Measurements from ENCODE around the gene DGKI. TPM values are rescaled to one million over a fixed set of nuclear protein-coding genes. Genes with fewer than 3 reads are reported as not detected.
A peak's percentile ranks its signal among the peaks of the same experiment; 100 is the strongest.

DGKI gene
- polyA plus RNA-seq, 1 donor, result 1.4 TPM

GRCh38 chr7:137381045-137381444 lies 465.7 kb downstream of the DGKI start:
- H3K9me3 ChIP-seq (ENCODE audit: control insufficient read depth, low read depth, low read length), result no peaks in the 10 kb centered on the region
- no peak overlapping the region for H3K4me3 ChIP-seq (ENCODE audit: low read length)
- DNase-seq, result no peak
- H3K4me1 ChIP-seq (ENCODE audit: control insufficient read depth, insufficient read depth, low read length), result no peaks in the 10 kb centered on the region
- WGBS (ENCODE audit: insufficient coverage, low lambda C conversion rate), result no CpG with 5 or more reads among the region's 1 CpG
- no peak overlapping the region for H3K27ac ChIP-seq (ENCODE audit: low read length)
- no peaks in the 10 kb centered on the region for H3K27me3 ChIP-seq (ENCODE audit: control insufficient read depth, insufficient read depth, low read length)
- H3K36me3 ChIP-seq (ENCODE audit: control insufficient read depth, insufficient read depth, low read length), result no peaks in the 10 kb centered on the region

- DNase-seq, result no peak
- Histone ChIP-seq H3K27me3 (ENCODE audit: control insufficient read depth, insufficient read depth, low read length) (no peaks in the 10 kb centered on the region), H3K4me1 (ENCODE audit: control insufficient read depth, insufficient read depth, low read length) (no peaks in the 10 kb centered on the region), H3K9me3 (ENCODE audit: control insufficient read depth, low read depth, low read length) (no peaks in the 10 kb centered on the region), H3K36me3 (ENCODE audit: control insufficient read depth, insufficient read depth, low read length) (no peaks in the 10 kb centered on the region), H3K27ac (ENCODE audit: low read length) (no peak overlapping the region), H3K4me3 (ENCODE audit: low read length) (no peak overlapping the region)
- no CpG with 5 or more reads among the region's 2 CpGs for WGBS (ENCODE audit: insufficient coverage, low lambda C conversion rate)
These were observed 473.3 kb downstream of the DGKI start for GRCh38 chr7:137373507-137373906.

- no peaks in the 10 kb centered on the region for H3K9me3 ChIP-seq (ENCODE audit: control insufficient read depth, low read depth, low read length)
- H3K4me1 ChIP-seq (ENCODE audit: control insufficient read depth, insufficient read depth, low read length), result no peaks in the 10 kb centered on the region
- no peaks in the 10 kb centered on the region for H3K36me3 ChIP-seq (ENCODE audit: control insufficient read depth, insufficient read depth, low read length)
- DNase-seq, result no peak
- H3K4me3 ChIP-seq (ENCODE audit: low read length), result no peak overlapping the region
- no peaks in the 10 kb centered on the region for H3K27me3 ChIP-seq (ENCODE audit: control insufficient read depth, insufficient read depth, low read length)
- no peak overlapping the region for H3K27ac ChIP-seq (ENCODE audit: low read length)
- no CpG with 5 or more reads among the region's 2 CpGs for WGBS (ENCODE audit: insufficient coverage, low lambda C conversion rate)
These were observed 475.2 kb downstream of the DGKI start for GRCh38 chr7:137371616-137372015.

GRCh38 chr7:137366995-137367394 lies 479.8 kb downstream of the DGKI start:
- Histone ChIP-seq H3K27me3 (ENCODE audit: control insufficient read depth, insufficient read depth, low read length) (no peaks in the 10 kb centered on the region), H3K9me3 (ENCODE audit: control insufficient read depth, low read depth, low read length) (no peaks in the 10 kb centered on the region), H3K36me3 (ENCODE audit: control insufficient read depth, insufficient read depth, low read length) (no peaks in the 10 kb centered on the region), H3K4me1 (ENCODE audit: control insufficient read depth, insufficient read depth, low read length) (no peaks in the 10 kb centered on the region), H3K27ac (ENCODE audit: low read length) (no peak overlapping the region), H3K4me3 (ENCODE audit: low read length) (no peak overlapping the region)
- 100% methylated on average over 2 of the region's 5 CpGs for WGBS (ENCODE audit: insufficient coverage, low lambda C conversion rate)
- no peak for DNase-seq

GRCh38 chr7:137363683-137364082 lies 483.1 kb downstream of the DGKI start:
- no peak overlapping the region for H3K4me3 ChIP-seq (ENCODE audit: low read length)
- DNase-seq, result no peak
- no peaks in the 10 kb centered on the region for H3K36me3 ChIP-seq (ENCODE audit: control insufficient read depth, insufficient read depth, low read length)
- no peaks in the 10 kb centered on the region for H3K4me1 ChIP-seq (ENCODE audit: control insufficient read depth, insufficient read depth, low read length)
- 93% methylated on average over 3 of the region's 6 CpGs for WGBS (ENCODE audit: insufficient coverage, low lambda C conversion rate)
- no peaks in the 10 kb centered on the region for H3K9me3 ChIP-seq (ENCODE audit: control insufficient read depth, low read depth, low read length)
- no peak overlapping the region for H3K27ac ChIP-seq (ENCODE audit: low read length)
- H3K27me3 ChIP-seq (ENCODE audit: control insufficient read depth, insufficient read depth, low read length), result no peaks in the 10 kb centered on the region

GRCh38 chr7:137360087-137360679 lies 486.6 kb downstream of the DGKI start:
- no peak overlapping the region for H3K27ac ChIP-seq (ENCODE audit: low read length)
- no peaks in the 10 kb centered on the region for H3K4me1 ChIP-seq (ENCODE audit: control insufficient read depth, insufficient read depth, low read length)
- WGBS (ENCODE audit: insufficient coverage, low lambda C conversion rate), result 63% methylated on average over 1 of the region's 1 CpG
- H3K36me3 ChIP-seq (ENCODE audit: control insufficient read depth, insufficient read depth, low read length), result no peaks in the 10 kb centered on the region
- DNase-seq, result no peak
- no peak overlapping the region for H3K4me3 ChIP-seq (ENCODE audit: low read length)
- no peaks in the 10 kb centered on the region for H3K27me3 ChIP-seq (ENCODE audit: control insufficient read depth, insufficient read depth, low read length)
- no peaks in the 10 kb centered on the region for H3K9me3 ChIP-seq (ENCODE audit: control insufficient read depth, low read depth, low read length)

- no peaks in the 10 kb centered on the region for H3K4me1 ChIP-seq (ENCODE audit: control insufficient read depth, insufficient read depth, low read length)
- no peaks in the 10 kb centered on the region for H3K27me3 ChIP-seq (ENCODE audit: control insufficient read depth, insufficient read depth, low read length)
These were observed 491.8 kb downstream of the DGKI start for GRCh38 chr7:137354961-137355360.

GRCh38 chr7:137354396-137354795 lies 492.4 kb downstream of the DGKI start:
- no peaks in the 10 kb centered on the region for H3K36me3 ChIP-seq (ENCODE audit: control insufficient read depth, insufficient read depth, low read length)
- no peaks in the 10 kb centered on the region for H3K27me3 ChIP-seq (ENCODE audit: control insufficient read depth, insufficient read depth, low read length)
- no peaks in the 10 kb centered on the region for H3K4me1 ChIP-seq (ENCODE audit: control insufficient read depth, insufficient read depth, low read length)
- peak in 1 of 2 donors; percentile 11 for DNase-seq
- no peaks in the 10 kb centered on the region for H3K9me3 ChIP-seq (ENCODE audit: control insufficient read depth, low read depth, low read length)
- WGBS (ENCODE audit: insufficient coverage, low lambda C conversion rate), result 93% methylated on average over 2 of the region's 5 CpGs
- H3K27ac ChIP-seq (ENCODE audit: low read length), result no peak overlapping the region
- H3K4me3 ChIP-seq (ENCODE audit: low read length), result no peak overlapping the region

More at GRCh38 chr7:137354961-137355360, 491.8 kb downstream of the DGKI start:
- H3K9me3 ChIP-seq (ENCODE audit: control insufficient read depth, low read depth, low read length), result no peaks in the 10 kb centered on the region
- no peak for DNase-seq
- H3K36me3 ChIP-seq (ENCODE audit: control insufficient read depth, insufficient read depth, low read length), result no peaks in the 10 kb centered on the region
- no peak overlapping the region for H3K4me3 ChIP-seq (ENCODE audit: low read length)
- no peak overlapping the region for H3K27ac ChIP-seq (ENCODE audit: low read length)

GRCh38 chr7:137351941-137352340 lies 494.8 kb downstream of the DGKI start:
- H3K9me3 ChIP-seq (ENCODE audit: control insufficient read depth, low read depth, low read length), result no peaks in the 10 kb centered on the region
- no peak for DNase-seq
- H3K36me3 ChIP-seq (ENCODE audit: control insufficient read depth, insufficient read depth, low read length), result no peaks in the 10 kb centered on the region
- no peaks in the 10 kb centered on the region for H3K4me1 ChIP-seq (ENCODE audit: control insufficient read depth, insufficient read depth, low read length)
- no peaks in the 10 kb centered on the region for H3K27me3 ChIP-seq (ENCODE audit: control insufficient read depth, insufficient read depth, low read length)
- no peak overlapping the region for H3K4me3 ChIP-seq (ENCODE audit: low read length)
- WGBS (ENCODE audit: insufficient coverage, low lambda C conversion rate), result 62% methylated on average over 2 of the region's 2 CpGs
- no peak overlapping the region for H3K27ac ChIP-seq (ENCODE audit: low read length)

- H3K27me3 ChIP-seq (ENCODE audit: control insufficient read depth, insufficient read depth, low read length), result peaks cover 4% of the 10 kb centered on the region
- no peak overlapping the region for H3K27ac ChIP-seq (ENCODE audit: low read length)
- H3K36me3 ChIP-seq (ENCODE audit: control insufficient read depth, insufficient read depth, low read length), result no peaks in the 10 kb centered on the region
- no peaks in the 10 kb centered on the region for H3K4me1 ChIP-seq (ENCODE audit: control insufficient read depth, insufficient read depth, low read length)
- DNase-seq, result no peak
- WGBS (ENCODE audit: insufficient coverage, low lambda C conversion rate), result 100% methylated on average over 2 of the region's 6 CpGs
- H3K4me3 ChIP-seq (ENCODE audit: low read length), result no peak overlapping the region
- H3K9me3 ChIP-seq (ENCODE audit: control insufficient read depth, low read depth, low read length), result no peaks in the 10 kb centered on the region
These were observed 500.9 kb downstream of the DGKI start for GRCh38 chr7:137345799-137346449.

- Histone ChIP-seq H3K4me3 (ENCODE audit: low read length) (peak within 1 kb of the TSS; percentile 43), H3K27me3 (ENCODE audit: control insufficient read depth, insufficient read depth, low read length) (peaks cover 4% of the 10 kb centered on the region), H3K4me1 (ENCODE audit: control insufficient read depth, insufficient read depth, low read length) (no peaks in the 10 kb centered on the region), H3K9me3 (ENCODE audit: control insufficient read depth, low read depth, low read length) (no peaks in the 10 kb centered on the region), H3K27ac (ENCODE audit: low read length) (peak within 1 kb of the TSS; percentile 47), H3K36me3 (ENCODE audit: control insufficient read depth, insufficient read depth, low read length) (no peaks in the 10 kb centered on the region)
- peak; percentile 16 to 41 for DNase-seq
- no CpG with 5 or more reads among the region's 23 CpGs for WGBS (ENCODE audit: insufficient coverage, low lambda C conversion rate)
These were observed 503.4 kb downstream of the DGKI start, which contains the start of gene PTN for GRCh38 chr7:137343281-137343841. Gene PTN, minus strand, starts transcription at chr7:137343733. Its CDS starts 88,760 bp downstream, at chr7:137254973.
